ENCODE data around the gene ARHGEF4. TPM values are rescaled to one million over a fixed set of nuclear protein-coding genes. Genes with fewer than 3 reads are reported as not detected.
"Not testable (repeated sequence)": the region's sequence is repeated elsewhere in the genome, so short reads cannot be mapped to it uniquely, and the experiment has no call there.

The ARHGEF4 gene
- total and polyA plus RNA-seq, 7 donors: 1.7 to 32.4 (median 17.2) TPM; not detected in 1

DNA sequence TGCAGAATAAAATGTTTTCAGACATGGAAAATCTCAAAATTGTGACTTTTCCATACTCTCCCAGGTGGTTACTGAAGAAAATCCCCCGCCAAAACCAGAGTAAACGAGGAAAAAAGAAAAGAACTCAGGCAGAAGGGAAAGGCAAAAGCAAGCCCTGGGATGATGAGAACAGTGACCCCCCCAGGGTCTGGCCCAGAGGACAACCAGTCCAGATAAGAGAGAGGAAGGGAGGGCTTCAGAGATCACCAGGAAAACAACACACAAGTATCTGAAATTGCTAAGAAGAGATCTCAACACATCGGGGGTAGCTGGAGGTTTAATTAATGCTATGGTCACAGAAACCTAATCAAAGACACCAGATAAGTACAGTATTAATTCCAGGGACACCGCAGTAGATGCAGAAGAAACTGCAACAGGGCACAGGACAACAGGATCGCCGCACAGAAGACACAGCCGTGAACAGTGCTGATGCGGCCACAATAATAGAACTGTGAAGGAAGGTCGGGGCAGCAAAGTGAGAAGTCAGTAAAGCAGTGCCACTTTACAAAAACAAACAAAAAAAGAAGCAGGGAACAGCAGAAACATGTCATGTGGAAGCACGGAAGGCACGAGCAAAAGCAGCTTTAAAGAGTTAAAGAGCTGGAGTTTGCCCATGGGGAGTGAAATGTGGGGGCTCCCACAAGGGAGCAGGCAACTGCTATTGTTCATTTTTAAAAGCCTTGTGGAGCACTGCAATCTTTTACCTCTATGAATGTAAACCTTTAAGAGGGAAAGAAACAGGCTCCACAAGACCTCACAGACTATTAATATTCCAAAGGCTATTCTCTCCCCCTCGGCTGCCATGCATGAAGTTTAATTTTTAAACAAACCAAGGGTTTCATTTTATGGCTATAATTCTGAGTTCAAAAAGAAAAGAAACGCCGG, 228.1 kb downstream of the ARHGEF4 start:
- Histone ChIP-seq H3K4me1 (peaks cover 0 to 32% (median 18%) of the 10 kb centered on the region in 4 donors), H3K4me3 (no peak overlapping the region), H3K9me3 (no peaks in the 10 kb centered on the region), H3K36me3 (peaks cover 0 to 36% (median 0%) of the 10 kb centered on the region in 4 donors), H3K27me3 (no peaks in the 10 kb centered on the region), H3K27ac (peak overlapping the region in 1 of 4 donors; percentile 1)
- intact Hi-C loops (cut with DNase I): no loop called here
- WGBS, 2 donors: 72 to 78% methylated on average over 14 of the region's 14 CpGs
- TF ChIP-seq EP300 (IDR thresholded peaks at IDR 0.05) (no peak), POLR2A (IDR thresholded peaks at IDR 0.05) (no peak), POLR2AphosphoS5 (IDR thresholded peaks at IDR 0.05) (no peak)
- TF ChIP-seq, protein P1, sequence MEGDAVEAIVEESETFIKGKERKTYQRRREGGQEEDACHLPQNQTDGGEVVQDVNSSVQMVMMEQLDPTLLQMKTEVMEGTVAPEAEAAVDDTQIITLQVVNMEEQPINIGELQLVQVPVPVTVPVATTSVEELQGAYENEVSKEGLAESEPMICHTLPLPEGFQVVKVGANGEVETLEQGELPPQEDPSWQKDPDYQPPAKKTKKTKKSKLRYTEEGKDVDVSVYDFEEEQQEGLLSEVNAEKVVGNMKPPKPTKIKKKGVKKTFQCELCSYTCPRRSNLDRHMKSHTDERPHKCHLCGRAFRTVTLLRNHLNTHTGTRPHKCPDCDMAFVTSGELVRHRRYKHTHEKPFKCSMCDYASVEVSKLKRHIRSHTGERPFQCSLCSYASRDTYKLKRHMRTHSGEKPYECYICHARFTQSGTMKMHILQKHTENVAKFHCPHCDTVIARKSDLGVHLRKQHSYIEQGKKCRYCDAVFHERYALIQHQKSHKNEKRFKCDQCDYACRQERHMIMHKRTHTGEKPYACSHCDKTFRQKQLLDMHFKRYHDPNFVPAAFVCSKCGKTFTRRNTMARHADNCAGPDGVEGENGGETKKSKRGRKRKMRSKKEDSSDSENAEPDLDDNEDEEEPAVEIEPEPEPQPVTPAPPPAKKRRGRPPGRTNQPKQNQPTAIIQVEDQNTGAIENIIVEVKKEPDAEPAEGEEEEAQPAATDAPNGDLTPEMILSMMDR (IDR thresholded peaks at IDR 0.05): no peak
- no peak for DNase-seq

DNA sequence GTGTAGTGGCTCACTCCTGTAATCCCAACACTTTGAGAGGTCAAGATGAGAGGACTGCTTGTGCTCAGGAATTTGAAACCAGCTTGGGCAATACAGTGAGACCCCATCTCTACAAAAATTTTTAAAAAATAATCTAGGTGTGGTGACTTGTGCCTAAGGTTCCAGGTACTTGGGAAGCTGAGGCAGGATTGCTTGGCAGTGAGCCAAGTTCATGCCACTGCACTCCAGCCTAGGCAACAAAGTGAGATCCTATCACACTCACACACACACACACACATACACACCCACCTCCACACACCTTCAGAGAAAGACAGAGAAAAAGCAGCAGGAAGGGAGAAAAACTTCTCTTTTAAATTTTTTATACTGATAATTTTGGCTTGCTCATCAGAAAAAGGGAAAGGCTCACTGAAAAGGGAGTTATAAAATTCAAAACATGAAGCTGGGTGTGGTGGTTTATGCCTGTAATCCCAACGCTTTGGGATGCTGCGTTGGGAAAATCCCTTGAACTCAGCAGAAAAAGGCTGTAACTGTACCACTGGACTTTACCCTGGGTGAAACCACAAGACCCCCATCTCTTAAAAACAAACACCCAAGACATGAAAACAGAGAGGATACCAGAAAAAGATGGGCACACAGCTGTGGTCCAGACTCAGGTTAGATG, 230.9 kb downstream of the ARHGEF4 start:
- Histone ChIP-seq H3K27ac (no peak overlapping the region), H3K27me3 (no peaks in the 10 kb centered on the region), H3K4me1 (peaks cover 0 to 21% (median 13%) of the 10 kb centered on the region in 4 donors), H3K9me3 (no peaks in the 10 kb centered on the region), H3K4me3 (no peak overlapping the region), H3K36me3 (peaks cover 5 to 55% (median 12%) of the 10 kb centered on the region in 4 donors)
- 11 to 54% methylated on average over 2 of the region's 2 CpGs for WGBS, 2 donors
- DNase-seq: no peak
- intact Hi-C loops (cut with DNase I): no loop called here
- TF ChIP-seq EP300 (IDR thresholded peaks at IDR 0.05) (no peak), POLR2AphosphoS5 (IDR thresholded peaks at IDR 0.05) (no peak), POLR2A (IDR thresholded peaks at IDR 0.05) (no peak)
- TF ChIP-seq, protein P1 (IDR thresholded peaks at IDR 0.05): no peak

DNA sequence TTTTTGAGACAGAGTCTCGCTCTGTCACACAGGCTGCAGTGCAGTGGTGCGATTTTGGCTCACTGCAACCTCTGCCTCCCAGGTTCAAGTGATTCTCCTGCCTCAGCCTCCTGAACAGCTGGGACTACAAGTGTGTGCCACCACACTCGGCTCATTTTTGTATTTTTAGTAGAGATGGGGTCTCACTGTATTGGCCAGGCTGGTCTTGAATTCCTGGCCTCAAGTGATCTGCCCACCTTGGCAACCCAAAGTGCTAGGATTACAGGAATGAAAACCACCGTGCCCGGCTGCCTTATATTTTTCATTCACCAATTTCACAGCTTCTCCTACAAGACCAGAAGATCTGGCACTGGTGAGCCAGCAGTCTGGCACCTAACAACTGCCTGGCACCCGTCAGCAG, 231.5 kb downstream of the ARHGEF4 start:
- H3K4me3 ChIP-seq; H3K27me3 ChIP-seq; H3K9me3 ChIP-seq; H3K27ac ChIP-seq; DNase-seq; intact Hi-C loops (cut with DNase I): not testable (repeated sequence)
- WGBS, 2 donors: 89 to 94% methylated on average over 6 of the region's 6 CpGs
- Histone ChIP-seq H3K4me1 (peaks cover 0 to 20% (median 13%) of the 10 kb centered on the region in 4 donors), H3K36me3 (peaks cover 5 to 60% (median 12%) of the 10 kb centered on the region in 4 donors)

DNA sequence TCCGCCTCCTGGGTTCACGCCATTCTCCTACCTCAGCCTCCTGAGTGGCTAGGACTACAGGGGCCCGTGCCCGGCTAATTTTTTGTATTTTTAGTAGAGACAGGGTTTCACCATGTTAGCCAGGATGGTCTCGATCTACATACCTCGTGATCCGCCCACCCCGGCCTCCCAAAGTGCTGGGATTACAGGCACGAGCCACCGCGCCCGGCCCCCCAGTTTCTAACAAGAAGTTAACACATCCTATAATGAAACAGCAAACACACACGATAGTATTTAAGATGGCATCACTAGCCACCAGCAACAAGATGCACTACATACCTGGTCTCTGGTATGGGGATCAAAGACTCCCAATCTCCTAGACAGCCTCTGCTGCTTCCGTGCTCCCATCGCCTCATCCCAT, 238.9 kb downstream of the ARHGEF4 start:
- H3K27me3 ChIP-seq; intact Hi-C loops (cut with DNase I); H3K9me3 ChIP-seq; H3K4me3 ChIP-seq; DNase-seq; H3K27ac ChIP-seq: not testable (repeated sequence)
- Histone ChIP-seq H3K4me1 (peaks cover 0 to 23% (median 13%) of the 10 kb centered on the region in 4 donors), H3K36me3 (peaks cover 5 to 74% (median 30%) of the 10 kb centered on the region in 4 donors)
- WGBS, 2 donors: 96 to 97% methylated on average over 15 of the region's 15 CpGs

DNA sequence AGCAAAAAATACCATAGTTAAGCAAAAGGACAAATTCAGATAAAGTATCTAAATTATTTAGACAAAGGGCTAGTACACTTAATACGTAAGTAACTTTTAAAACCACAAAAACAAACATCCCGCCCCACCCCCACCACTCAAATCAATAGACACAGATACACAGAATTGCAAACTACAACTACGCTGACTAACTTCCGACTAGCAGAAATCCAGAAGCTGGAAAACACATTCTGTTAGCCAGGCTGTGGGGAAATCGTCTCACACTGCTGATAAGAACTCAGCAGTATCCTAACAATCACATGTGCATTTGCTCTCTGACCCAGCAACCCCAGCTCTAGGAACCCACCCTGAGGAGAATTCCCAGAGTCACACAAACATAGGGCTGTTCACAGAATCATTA, 240.0 kb downstream of the ARHGEF4 start:
- WGBS, 2 donors: 77 to 91% methylated on average over 5 of the region's 5 CpGs
- no peak for DNase-seq
- Histone ChIP-seq H3K36me3 (peaks cover 4 to 74% (median 31%) of the 10 kb centered on the region in 4 donors), H3K4me1 (peaks cover 0 to 23% (median 13%) of the 10 kb centered on the region in 4 donors), H3K4me3 (no peak overlapping the region), H3K9me3 (no peaks in the 10 kb centered on the region), H3K27me3 (no peaks in the 10 kb centered on the region), H3K27ac (no peak overlapping the region)
- intact Hi-C loops (cut with DNase I): no loop called here
- no peak for TF ChIP-seq POLR2AphosphoS5 (IDR thresholded peaks at IDR 0.05)
- no peak for TF ChIP-seq EP300 (IDR thresholded peaks at IDR 0.05)
- TF ChIP-seq, protein P1 (IDR thresholded peaks at IDR 0.05): no peak
- no peak for TF ChIP-seq POLR2A (IDR thresholded peaks at IDR 0.05)

Measured in sigmoid colon (tissue), 7 donors.